Measurements from ENCODE around the gene SCAMP2.

SCAMP2 gene

DNA sequence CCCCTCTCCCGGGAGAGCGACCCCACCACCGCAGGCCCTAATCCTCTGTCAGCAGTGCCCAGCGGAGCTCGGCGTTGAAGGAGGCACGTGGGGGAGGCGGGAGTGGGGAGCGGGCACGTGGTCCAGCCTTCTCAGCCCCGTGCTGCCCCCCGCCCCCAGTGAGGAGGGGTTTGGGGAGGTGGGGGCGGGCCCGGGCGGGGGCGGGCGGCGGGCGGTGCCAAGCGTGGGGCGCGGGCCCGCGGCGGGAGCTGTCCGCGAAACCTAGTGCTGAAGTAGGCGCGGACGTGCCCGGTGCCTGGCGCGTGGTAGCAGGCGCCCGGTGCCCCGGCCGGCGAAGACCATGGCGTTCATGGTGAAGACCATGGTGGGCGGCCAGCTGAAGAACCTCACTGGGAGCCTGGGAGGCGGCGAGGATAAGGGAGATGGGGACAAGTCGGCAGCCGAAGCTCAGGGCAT, 46.8 kb downstream of the SCAMP2 start, which contains the start of gene CPLX3:
CPLX3 (plus strand) TSS at position 264 of the 456 bp plus-strand sequence; CDS start at position 341, 77 bp downstream.
- DNase-seq (ENCODE audit: low read depth): peak; percentile 6
- TF ChIP-seq, protein P1, sequence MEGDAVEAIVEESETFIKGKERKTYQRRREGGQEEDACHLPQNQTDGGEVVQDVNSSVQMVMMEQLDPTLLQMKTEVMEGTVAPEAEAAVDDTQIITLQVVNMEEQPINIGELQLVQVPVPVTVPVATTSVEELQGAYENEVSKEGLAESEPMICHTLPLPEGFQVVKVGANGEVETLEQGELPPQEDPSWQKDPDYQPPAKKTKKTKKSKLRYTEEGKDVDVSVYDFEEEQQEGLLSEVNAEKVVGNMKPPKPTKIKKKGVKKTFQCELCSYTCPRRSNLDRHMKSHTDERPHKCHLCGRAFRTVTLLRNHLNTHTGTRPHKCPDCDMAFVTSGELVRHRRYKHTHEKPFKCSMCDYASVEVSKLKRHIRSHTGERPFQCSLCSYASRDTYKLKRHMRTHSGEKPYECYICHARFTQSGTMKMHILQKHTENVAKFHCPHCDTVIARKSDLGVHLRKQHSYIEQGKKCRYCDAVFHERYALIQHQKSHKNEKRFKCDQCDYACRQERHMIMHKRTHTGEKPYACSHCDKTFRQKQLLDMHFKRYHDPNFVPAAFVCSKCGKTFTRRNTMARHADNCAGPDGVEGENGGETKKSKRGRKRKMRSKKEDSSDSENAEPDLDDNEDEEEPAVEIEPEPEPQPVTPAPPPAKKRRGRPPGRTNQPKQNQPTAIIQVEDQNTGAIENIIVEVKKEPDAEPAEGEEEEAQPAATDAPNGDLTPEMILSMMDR (conservative IDR thresholded peaks at IDR 0.05; ENCODE audit: low read depth, low read length): no peak
- no peak within 1 kb of the TSS for H3K4me3 ChIP-seq (ENCODE audit: low read depth, low read length)

GRCh38 chr15:74825866-74826265, 47.3 kb downstream of the SCAMP2 start:
- no peak for DNase-seq (ENCODE audit: low read depth)
- TF ChIP-seq, protein P1 (conservative IDR thresholded peaks at IDR 0.05; ENCODE audit: low read depth, low read length): no peak
- no peak overlapping the region for H3K4me3 ChIP-seq (ENCODE audit: low read depth, low read length)

- no peak for DNase-seq (ENCODE audit: low read depth)
- TF ChIP-seq, protein P1 (conservative IDR thresholded peaks at IDR 0.05; ENCODE audit: low read depth, low read length): no peak
- H3K4me3 ChIP-seq (ENCODE audit: low read depth, low read length): no peak overlapping the region
Measured at GRCh38 chr15:74824976-74825375, 48.2 kb downstream of the SCAMP2 start.

DNA sequence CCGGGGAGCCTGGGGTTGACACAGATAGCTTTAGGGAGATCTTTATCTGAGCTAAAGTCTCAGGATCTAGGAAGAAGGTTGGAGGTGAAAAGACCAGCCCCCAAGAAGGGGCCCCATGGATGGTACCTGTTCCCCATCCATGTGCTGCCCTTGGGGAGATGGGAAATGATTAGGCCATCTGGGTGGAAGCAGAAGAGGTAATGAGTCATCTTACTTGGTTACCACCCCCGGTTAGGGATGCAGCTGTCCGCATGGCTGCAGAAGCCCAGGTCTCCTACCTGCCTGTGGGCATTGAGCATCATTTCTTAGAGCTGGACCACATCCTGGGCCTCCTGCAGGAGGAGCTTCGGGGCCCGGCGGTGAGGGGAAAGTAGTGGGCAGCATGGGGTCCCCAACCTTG, 49.8 kb downstream of the SCAMP2 start:
- DNase-seq (ENCODE audit: low read depth): no peak
- TF ChIP-seq, protein P1 (conservative IDR thresholded peaks at IDR 0.05; ENCODE audit: low read depth, low read length): no peak
- no peak overlapping the region for H3K4me3 ChIP-seq (ENCODE audit: low read depth, low read length)

GRCh38 chr15:74822233-74822632, 50.9 kb downstream of the SCAMP2 start:
- no peak overlapping the region for H3K4me3 ChIP-seq (ENCODE audit: low read depth, low read length)
- no peak for DNase-seq (ENCODE audit: low read depth)
- TF ChIP-seq, protein P1 (conservative IDR thresholded peaks at IDR 0.05; ENCODE audit: low read depth, low read length): no peak

DNA sequence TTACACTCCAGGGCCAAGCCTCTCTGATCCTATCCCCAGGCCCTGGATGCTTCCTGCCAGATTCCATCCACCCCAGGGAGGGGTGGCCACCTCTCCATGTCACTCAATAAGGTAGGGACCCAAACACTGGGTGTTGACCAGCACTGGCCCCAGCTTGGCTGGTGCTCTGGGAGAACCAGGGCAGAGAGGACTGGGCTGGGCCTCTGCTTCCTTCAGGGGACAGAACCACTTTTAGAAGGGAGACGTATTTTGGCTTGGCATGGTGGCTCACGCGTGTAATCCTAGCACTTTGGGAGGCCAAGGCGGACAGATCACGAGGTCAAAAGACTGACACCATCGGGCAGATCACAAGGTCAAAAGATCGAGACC, 51.4 kb downstream of the SCAMP2 start:
- H3K4me3 ChIP-seq (ENCODE audit: low read depth, low read length): no peak overlapping the region
- TF ChIP-seq, protein P1 (conservative IDR thresholded peaks at IDR 0.05; ENCODE audit: low read depth, low read length): no peak
- no peak for DNase-seq (ENCODE audit: low read depth)

- no peak for DNase-seq (ENCODE audit: low read depth)
- TF ChIP-seq, protein P1 (conservative IDR thresholded peaks at IDR 0.05; ENCODE audit: low read depth, low read length): no peak
- H3K4me3 ChIP-seq (ENCODE audit: low read depth, low read length): no peak overlapping the region
Measured at GRCh38 chr15:74821091-74821789, 51.9 kb downstream of the SCAMP2 start.
